GM13977 (cell line): ENCODE data around the gene CACNA1D.

Experiments
- DNase-seq: peaks from one replicate; pipeline ENCODE4 v3.0.0; 2012; ENCODE audit warnings: low spot score
- CTCF ChIP-seq: IDR thresholded peaks from 2 replicates; pipeline ENCODE4 v1.5.1; 2012; ENCODE audit warnings: mild to moderate bottlenecking, control low read depth; ENCODE audit not compliant: insufficient read depth; ENCODE audit errors: extremely low read depth, missing control alignments
- in situ Hi-C: fragments of 300-500 bp; cut with MboI; formaldehyde crosslinking; loops from one replicate; pipeline ENCODE4 v1.12.0; 2022; ENCODE audit warnings: low sequenced_read_pairs, low pct_unique_long_range_greater_than_20kb, mixed read lengths, inconsistent platforms; ENCODE audit not compliant: unreplicated experiment

Gene CACNA1D

GRCh38 chr3:53577506-53577905 lies 83.1 kb downstream of the CACNA1D start:
- in situ Hi-C loops, result no loop called here
- no peak for TF ChIP-seq CTCF
- no peak for DNase-seq

- DNase-seq, result no peak
- in situ Hi-C loops, result no loop called here
- no peak for TF ChIP-seq CTCF
These were observed 85.2 kb downstream of the CACNA1D start for GRCh38 chr3:53579636-53580035.

GRCh38 chr3:53581671-53582070 lies 87.3 kb downstream of the CACNA1D start:
- in situ Hi-C loops, result no loop called here
- no peak for TF ChIP-seq CTCF
- no peak for DNase-seq

DNA sequence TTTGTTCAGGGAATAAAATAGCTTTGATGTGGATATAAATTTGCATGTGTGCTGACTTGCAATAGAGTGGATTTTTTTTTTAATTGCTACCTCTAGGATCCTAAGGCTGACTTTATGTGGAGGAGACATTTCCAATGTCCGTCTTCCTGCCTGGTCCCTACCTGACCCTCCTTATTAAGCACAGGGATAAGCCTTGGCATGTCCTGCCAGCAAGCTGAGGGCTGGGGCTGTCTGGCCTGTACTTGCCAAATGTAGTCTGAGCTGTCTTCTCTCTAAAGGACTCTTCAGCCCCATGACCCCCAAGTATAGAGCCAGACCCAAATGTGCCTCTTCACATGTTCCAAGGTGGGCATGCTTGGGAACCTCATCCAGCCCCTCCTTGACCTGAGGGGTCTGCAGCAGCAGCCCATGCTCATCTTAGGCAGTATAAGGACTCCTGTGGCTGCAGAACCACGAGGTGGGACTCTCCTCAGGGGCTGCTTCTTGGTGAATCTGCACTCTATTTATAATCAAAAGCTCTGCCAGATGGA lies 88.8 kb downstream of the CACNA1D start:
- DNase-seq, result no peak
- in situ Hi-C loops, result no loop called here
- no peak for TF ChIP-seq CTCF

DNA sequence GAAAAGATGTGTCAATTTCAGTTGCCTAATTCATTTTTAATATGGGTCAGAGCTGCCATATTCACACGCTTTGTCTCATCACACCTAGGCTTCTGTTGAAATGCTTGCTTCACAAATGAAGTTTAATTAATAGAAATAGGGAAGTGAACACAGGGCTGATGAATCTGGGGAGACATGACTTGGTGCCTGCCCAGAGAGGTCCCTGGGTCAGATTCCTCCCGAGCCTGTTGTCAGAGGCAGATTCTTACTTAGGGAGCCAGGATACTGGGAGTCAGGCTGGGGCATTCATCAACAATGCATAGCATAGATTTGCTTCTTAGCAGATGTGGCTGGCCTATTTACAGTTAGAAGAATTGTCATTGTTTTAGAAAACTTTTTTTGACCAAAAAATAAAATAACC lies 90.6 kb downstream of the CACNA1D start:
- no peak for DNase-seq
- TF ChIP-seq CTCF, result no peak
- in situ Hi-C loops, result no loop called here

GRCh38 chr3:53585627-53586026 lies 91.2 kb downstream of the CACNA1D start:
- no peak for TF ChIP-seq CTCF
- no peak for DNase-seq
- in situ Hi-C loops, result no loop called here

- DNase-seq, result no peak
- in situ Hi-C loops, result no loop called here
- no peak for TF ChIP-seq CTCF
These were observed 93.7 kb downstream of the CACNA1D start for GRCh38 chr3:53588122-53588521.
